GM12875 (cell line): ENCODE results near the gene HRG.
"Not testable (repeated sequence)": the region's sequence is repeated elsewhere in the genome, so short reads cannot be mapped to it uniquely, and the experiment has no call there.

Source experiments
- H3K4me3 ChIP-seq: one replicate; pipeline ENCODE4 v1.5.1; 2011; ENCODE audit warnings: low read depth, low read length, control low read depth
- CTCF ChIP-seq: IDR thresholded peaks from 2 replicates; pipeline ENCODE4 v1.5.1; 2011; ENCODE audit warnings: low read depth, mild to moderate bottlenecking, control low read depth, inconsistent platforms, low read length, moderate library complexity, borderline replicate concordance; ENCODE audit not compliant: insufficient read depth

Gene HRG

GRCh38 chr3:186705882-186706780 is 40.3 kb downstream of the HRG start:
- no peak overlapping the region for H3K4me3 ChIP-seq
- no peak for TF ChIP-seq CTCF

- H3K4me3 ChIP-seq, result no peak overlapping the region
- no peak for TF ChIP-seq CTCF
Measured at GRCh38 chr3:186708983-186709679, 43.3 kb downstream of the HRG start.

- not testable (repeated sequence) for H3K4me3 ChIP-seq
Measured at GRCh38 chr3:186710694-186711093, 44.9 kb downstream of the HRG start.

- H3K4me3 ChIP-seq, result no peak overlapping the region
- TF ChIP-seq CTCF, result no peak
Measured at GRCh38 chr3:186713499-186713898, 47.7 kb downstream of the HRG start.

GRCh38 chr3:186717039-186717457 is 51.2 kb downstream of the HRG start, which contains the start of gene KNG1:
Gene KNG1 (plus strand): TSS chr3:186717359. CDS start chr3:186717543, 184 bp downstream.
- no peak for TF ChIP-seq CTCF
- H3K4me3 ChIP-seq, result no peak within 1 kb of the TSS

GRCh38 chr3:186719945-186720739 is 54.3 kb downstream of the HRG start:
- no peak for TF ChIP-seq CTCF
- no peak overlapping the region for H3K4me3 ChIP-seq

- no peak for TF ChIP-seq CTCF
- no peak overlapping the region for H3K4me3 ChIP-seq
Measured at GRCh38 chr3:186722457-186722856, 56.6 kb downstream of the HRG start.
